ENCODE results near the gene PNCK. TPM values are rescaled to one million over a fixed set of nuclear protein-coding genes. Genes with fewer than 3 reads are reported as not detected.
"Not testable (repeated sequence)": the region's sequence is repeated elsewhere in the genome, so short reads cannot be mapped to it uniquely, and the experiment has no call there.

PNCK gene
- polyA plus RNA-seq, 4 donors: 1.1 to 54.5 (median 1.4) TPM; not detected in 1

- peaks cover 0 to 88% (median 0%) of the 10 kb centered on the region in 3 donors for H3K36me3 ChIP-seq (ENCODE audit: control insufficient read depth in 3 of 3, insufficient read depth in 2 of 3, low read depth in 1 of 3, low read length in 3 of 3)
These were observed 22.9 kb upstream of the PNCK start for GRCh38 chrX:153696538-153696937.

GRCh38 chrX:153696100-153696499 lies 22.5 kb upstream of the PNCK start:
- Histone ChIP-seq H3K27me3 (ENCODE audit: control insufficient read depth in 3 of 3, insufficient read depth in 3 of 3, low read length in 3 of 3) (no peaks in the 10 kb centered on the region), H3K4me1 (ENCODE audit: control insufficient read depth in 3 of 3, insufficient read depth in 2 of 3, low read depth in 1 of 3, low read length in 2 of 3) (peaks cover 0 to 28% (median 0%) of the 10 kb centered on the region in 3 donors), H3K9me3 (ENCODE audit: control insufficient read depth in 2 of 2, insufficient read depth in 1 of 2, low read depth in 1 of 2, low read length in 1 of 2) (no peaks in the 10 kb centered on the region), H3K4me3 (ENCODE audit: low read depth in 1 of 3, low read length in 3 of 3) (no peak overlapping the region), H3K36me3 (ENCODE audit: control insufficient read depth in 3 of 3, insufficient read depth in 2 of 3, low read depth in 1 of 3, low read length in 3 of 3) (peaks cover 0 to 88% (median 0%) of the 10 kb centered on the region in 3 donors), H3K27ac (ENCODE audit: low read depth in 1 of 3, low read length in 2 of 3) (no peak overlapping the region)
- WGBS, 3 donors: 82 to 91% (median 89%) methylated on average over 12 to 15 of the region's 15 CpGs
- FAIRE-seq (no peak), DNase-seq (no peak)

More at GRCh38 chrX:153696538-153696937, 22.9 kb upstream of the PNCK start:
- WGBS, 3 donors: 82 to 96% (median 86%) methylated on average over 9 to 10 of the region's 10 CpGs
- peaks cover 0 to 31% (median 0%) of the 10 kb centered on the region in 3 donors for H3K4me1 ChIP-seq (ENCODE audit: control insufficient read depth in 3 of 3, insufficient read depth in 2 of 3, low read depth in 1 of 3, low read length in 2 of 3)
- not testable (repeated sequence) for H3K27me3 ChIP-seq (ENCODE audit: control insufficient read depth in 3 of 3, insufficient read depth in 3 of 3, low read length in 3 of 3); FAIRE-seq; DNase-seq; H3K9me3 ChIP-seq (ENCODE audit: control insufficient read depth in 2 of 2, insufficient read depth in 1 of 2, low read depth in 1 of 2, low read length in 1 of 2); H3K4me3 ChIP-seq (ENCODE audit: low read depth in 1 of 3, low read length in 3 of 3); H3K27ac ChIP-seq (ENCODE audit: low read depth in 1 of 3, low read length in 2 of 3)

- Histone ChIP-seq H3K27me3 (ENCODE audit: control insufficient read depth in 3 of 3, insufficient read depth in 3 of 3, low read length in 3 of 3) (no peaks in the 10 kb centered on the region), H3K4me1 (ENCODE audit: control insufficient read depth in 3 of 3, insufficient read depth in 2 of 3, low read depth in 1 of 3, low read length in 2 of 3) (peaks cover 0 to 15% (median 0%) of the 10 kb centered on the region in 3 donors), H3K36me3 (ENCODE audit: control insufficient read depth in 3 of 3, insufficient read depth in 2 of 3, low read depth in 1 of 3, low read length in 3 of 3) (peaks cover 0 to 88% (median 0%) of the 10 kb centered on the region in 3 donors), H3K9me3 (ENCODE audit: control insufficient read depth in 2 of 2, insufficient read depth in 1 of 2, low read depth in 1 of 2, low read length in 1 of 2) (no peaks in the 10 kb centered on the region), H3K4me3 (ENCODE audit: low read depth in 1 of 3, low read length in 3 of 3) (no peak overlapping the region), H3K27ac (ENCODE audit: low read depth in 1 of 3, low read length in 2 of 3) (peak overlapping the region in 1 of 3 donors; percentile 37)
- DNase-seq: peak in 1 of 2 donors; percentile 66
- no peak for FAIRE-seq
- 37 to 69% (median 68%) methylated on average over 9 to 23 of the region's 23 CpGs for WGBS, 3 donors
These were observed 21.2 kb upstream of the PNCK start for GRCh38 chrX:153694687-153695270.

GRCh38 chrX:153694256-153694655 lies 20.6 kb upstream of the PNCK start:
- Histone ChIP-seq H3K36me3 (ENCODE audit: control insufficient read depth in 3 of 3, insufficient read depth in 2 of 3, low read depth in 1 of 3, low read length in 3 of 3) (peaks cover 0 to 91% (median 0%) of the 10 kb centered on the region in 3 donors), H3K4me1 (ENCODE audit: control insufficient read depth in 3 of 3, insufficient read depth in 2 of 3, low read depth in 1 of 3, low read length in 2 of 3) (peaks cover 0 to 10% (median 0%) of the 10 kb centered on the region in 3 donors)
- 84 to 88% (median 84%) methylated on average over 13 to 16 of the region's 16 CpGs for WGBS, 3 donors
- H3K27me3 ChIP-seq (ENCODE audit: control insufficient read depth in 3 of 3, insufficient read depth in 3 of 3, low read length in 3 of 3); DNase-seq; H3K4me3 ChIP-seq (ENCODE audit: low read depth in 1 of 3, low read length in 3 of 3); H3K27ac ChIP-seq (ENCODE audit: low read depth in 1 of 3, low read length in 2 of 3); FAIRE-seq; H3K9me3 ChIP-seq (ENCODE audit: control insufficient read depth in 2 of 2, insufficient read depth in 1 of 2, low read depth in 1 of 2, low read length in 1 of 2): not testable (repeated sequence)

- WGBS, 3 donors: 76 to 83% (median 81%) methylated on average over 17 to 31 of the region's 31 CpGs
- no peak overlapping the region for H3K4me3 ChIP-seq (ENCODE audit: low read depth in 1 of 3, low read length in 3 of 3)
- FAIRE-seq: no peak
- no peaks in the 10 kb centered on the region for H3K27me3 ChIP-seq (ENCODE audit: control insufficient read depth in 3 of 3, insufficient read depth in 3 of 3, low read length in 3 of 3)
- no peak for DNase-seq
- no peaks in the 10 kb centered on the region for H3K9me3 ChIP-seq (ENCODE audit: control insufficient read depth in 2 of 2, insufficient read depth in 1 of 2, low read depth in 1 of 2, low read length in 1 of 2)
- H3K27ac ChIP-seq (ENCODE audit: low read depth in 1 of 3, low read length in 2 of 3): no peak overlapping the region
- peaks cover 0 to 83% (median 0%) of the 10 kb centered on the region in 3 donors for H3K36me3 ChIP-seq (ENCODE audit: control insufficient read depth in 3 of 3, insufficient read depth in 2 of 3, low read depth in 1 of 3, low read length in 3 of 3)
- peaks cover 0 to 5% (median 0%) of the 10 kb centered on the region in 3 donors for H3K4me1 ChIP-seq (ENCODE audit: control insufficient read depth in 3 of 3, insufficient read depth in 2 of 3, low read depth in 1 of 3, low read length in 2 of 3)
These were observed 19.8 kb upstream of the PNCK start for GRCh38 chrX:153693216-153694086.

GRCh38 chrX:153692611-153693156 lies 19.1 kb upstream of the PNCK start:
- no peak for FAIRE-seq
- WGBS, 3 donors: 71 to 73% (median 73%) methylated on average over 20 to 24 of the region's 24 CpGs
- Histone ChIP-seq H3K27me3 (ENCODE audit: control insufficient read depth in 3 of 3, insufficient read depth in 3 of 3, low read length in 3 of 3) (no peaks in the 10 kb centered on the region), H3K4me1 (ENCODE audit: control insufficient read depth in 3 of 3, insufficient read depth in 2 of 3, low read depth in 1 of 3, low read length in 2 of 3) (peaks cover 0 to 2% (median 0%) of the 10 kb centered on the region in 3 donors), H3K36me3 (ENCODE audit: control insufficient read depth in 3 of 3, insufficient read depth in 2 of 3, low read depth in 1 of 3, low read length in 3 of 3) (peaks cover 0 to 77% (median 0%) of the 10 kb centered on the region in 3 donors), H3K27ac (ENCODE audit: low read depth in 1 of 3, low read length in 2 of 3) (no peak overlapping the region), H3K9me3 (ENCODE audit: control insufficient read depth in 2 of 2, insufficient read depth in 1 of 2, low read depth in 1 of 2, low read length in 1 of 2) (no peaks in the 10 kb centered on the region), H3K4me3 (ENCODE audit: low read depth in 1 of 3, low read length in 3 of 3) (no peak overlapping the region)
- no peak for DNase-seq

- Histone ChIP-seq H3K27me3 (ENCODE audit: control insufficient read depth in 3 of 3, insufficient read depth in 3 of 3, low read length in 3 of 3) (no peaks in the 10 kb centered on the region), H3K27ac (ENCODE audit: low read depth in 1 of 3, low read length in 2 of 3) (no peak overlapping the region), H3K4me1 (ENCODE audit: control insufficient read depth in 3 of 3, insufficient read depth in 2 of 3, low read depth in 1 of 3, low read length in 2 of 3) (peaks cover 0 to 2% (median 0%) of the 10 kb centered on the region in 3 donors), H3K4me3 (ENCODE audit: low read depth in 1 of 3, low read length in 3 of 3) (no peak overlapping the region), H3K36me3 (ENCODE audit: control insufficient read depth in 3 of 3, insufficient read depth in 2 of 3, low read depth in 1 of 3, low read length in 3 of 3) (peaks cover 0 to 70% (median 0%) of the 10 kb centered on the region in 3 donors), H3K9me3 (ENCODE audit: control insufficient read depth in 2 of 2, insufficient read depth in 1 of 2, low read depth in 1 of 2, low read length in 1 of 2) (no peaks in the 10 kb centered on the region)
- 51 to 69% (median 61%) methylated on average over 4 of the region's 4 CpGs for WGBS, 3 donors
- FAIRE-seq: no peak
- DNase-seq: no peak
These were observed 18.4 kb upstream of the PNCK start for GRCh38 chrX:153692003-153692402.
